GM03348 (cell line): ENCODE results near the gene HDAC10.

Experiments used
- DNase-seq: peaks from one replicate; pipeline ENCODE4 v3.0.0; 2012; ENCODE audit warnings: low spot score

The HDAC10 gene

DNA sequence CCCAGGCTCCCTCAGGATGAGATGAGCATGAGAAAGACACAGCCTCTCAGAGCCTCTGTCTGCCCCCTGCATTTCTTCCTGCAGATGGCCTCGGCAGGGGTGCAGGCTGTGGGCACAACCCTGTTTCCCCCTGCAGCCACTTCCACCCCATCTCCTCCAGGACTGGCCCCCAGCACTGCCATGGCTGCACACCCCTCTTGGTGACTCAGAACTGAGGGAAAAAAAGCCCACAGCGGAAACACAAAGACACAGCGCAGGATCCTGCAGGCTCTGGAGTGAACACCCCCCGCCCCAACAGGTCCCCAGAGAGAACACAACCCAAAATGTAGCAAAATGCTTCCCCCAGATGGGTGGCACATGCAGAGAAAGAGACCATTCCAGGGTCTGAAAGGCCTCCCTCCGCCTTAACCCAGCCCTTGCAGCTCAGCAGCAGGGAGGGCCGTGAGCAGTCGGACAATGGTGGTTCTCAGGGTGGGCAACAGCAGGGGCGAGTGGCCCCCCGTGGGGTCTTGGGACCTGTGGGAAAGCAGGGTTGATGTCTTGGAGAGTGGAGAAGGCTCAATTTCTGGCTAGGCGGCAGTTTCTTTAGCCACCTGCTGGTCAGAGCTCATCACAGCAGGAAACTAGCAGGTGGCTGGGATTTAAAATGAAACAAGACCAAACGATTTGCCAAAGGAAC, 14.2 kb downstream of the HDAC10 start:
- no peak for DNase-seq

DNA sequence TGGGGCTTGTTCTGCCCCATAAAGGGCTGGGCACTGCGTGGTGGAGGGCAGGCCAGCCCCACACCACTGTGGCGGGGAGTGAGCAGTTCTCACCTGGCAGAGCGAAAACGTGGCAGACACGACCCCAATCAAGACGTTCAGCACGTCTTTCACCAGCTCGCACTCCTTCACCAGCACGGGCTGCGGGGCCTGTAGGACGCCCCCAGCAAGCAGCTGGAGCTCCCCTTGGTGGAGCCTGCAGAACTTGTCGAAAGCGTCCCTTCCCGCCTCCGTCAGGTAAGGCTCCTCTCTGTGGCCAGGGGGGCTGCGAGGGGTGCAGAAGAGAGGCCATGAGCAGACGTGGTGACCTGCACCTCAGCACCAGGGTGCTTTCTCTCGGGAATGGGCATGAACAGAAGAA, 17.8 kb downstream of the HDAC10 start:
- DNase-seq = no peak

DNA sequence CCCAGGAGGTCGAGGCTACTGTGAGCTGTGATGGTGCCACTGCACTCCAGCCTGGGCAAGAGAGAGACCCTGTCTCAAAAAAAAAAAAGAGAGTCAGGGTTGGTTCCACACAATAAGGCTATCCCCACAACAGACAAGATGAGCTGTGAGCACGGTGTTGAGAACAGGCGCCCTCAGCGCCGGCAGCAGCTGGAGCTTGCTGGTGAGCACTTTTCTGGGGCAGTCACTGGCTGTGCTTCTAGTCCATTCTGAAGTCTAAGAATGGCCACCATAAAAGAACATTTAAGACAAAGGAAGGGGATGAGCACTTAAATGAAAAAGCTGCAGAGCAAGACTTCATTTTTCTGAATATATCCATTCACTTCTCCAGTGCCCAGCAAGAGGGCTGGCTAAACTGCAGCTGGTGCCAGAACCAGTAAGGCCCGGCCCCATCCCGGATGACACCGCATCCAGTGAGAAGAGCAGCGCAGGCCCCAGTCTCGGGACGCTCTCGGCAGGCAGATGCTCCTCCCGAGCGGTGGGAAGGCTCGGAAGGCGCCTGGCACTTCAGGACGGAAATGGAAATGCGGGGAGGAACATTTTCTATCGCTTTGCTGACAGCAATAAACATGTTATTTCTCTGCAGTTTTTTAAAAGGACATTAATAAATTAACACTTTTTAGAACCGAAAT, 18.4 kb downstream of the HDAC10 start:
- DNase-seq = no peak

DNA sequence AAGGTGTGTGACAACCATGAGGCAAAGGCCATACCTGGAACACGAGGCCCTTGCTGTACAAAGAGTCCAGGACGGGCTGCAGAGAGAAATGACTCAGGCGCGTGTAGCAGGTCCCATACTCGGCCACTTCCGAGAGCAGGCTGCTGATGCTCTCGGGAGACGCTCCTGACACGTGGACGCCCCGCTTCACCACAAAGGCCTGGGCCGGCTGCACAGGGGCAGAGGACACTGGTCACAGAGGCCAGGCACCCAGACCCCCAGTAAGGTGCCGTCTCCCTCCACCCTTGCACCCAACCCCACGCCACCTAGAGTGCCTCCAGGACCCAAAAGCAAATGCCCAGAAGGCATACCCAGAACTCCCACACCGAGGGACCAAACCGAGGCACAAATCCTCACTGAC, 21.7 kb downstream of the HDAC10 start:
- DNase-seq = no peak

DNA sequence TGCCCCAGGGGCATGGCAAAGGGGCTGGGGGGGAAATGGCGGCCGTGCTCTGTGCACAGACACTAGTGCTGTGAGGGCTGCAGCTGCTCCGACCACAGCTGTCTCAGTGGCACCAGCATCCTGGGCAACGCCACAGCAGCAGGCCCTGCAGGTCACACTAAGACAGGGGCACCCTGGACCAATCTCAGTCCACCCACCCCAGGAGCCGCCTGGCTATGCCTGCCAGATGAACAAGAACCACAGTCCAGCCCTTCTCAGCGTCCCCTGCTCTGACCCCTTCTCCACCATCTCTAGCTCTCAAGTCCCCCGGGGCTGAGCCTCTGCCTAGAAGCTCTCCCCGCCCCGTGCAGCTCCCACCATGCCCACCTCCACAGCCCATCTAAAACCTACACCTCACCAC, 22.7 kb downstream of the HDAC10 start:
- no peak for DNase-seq

DNA sequence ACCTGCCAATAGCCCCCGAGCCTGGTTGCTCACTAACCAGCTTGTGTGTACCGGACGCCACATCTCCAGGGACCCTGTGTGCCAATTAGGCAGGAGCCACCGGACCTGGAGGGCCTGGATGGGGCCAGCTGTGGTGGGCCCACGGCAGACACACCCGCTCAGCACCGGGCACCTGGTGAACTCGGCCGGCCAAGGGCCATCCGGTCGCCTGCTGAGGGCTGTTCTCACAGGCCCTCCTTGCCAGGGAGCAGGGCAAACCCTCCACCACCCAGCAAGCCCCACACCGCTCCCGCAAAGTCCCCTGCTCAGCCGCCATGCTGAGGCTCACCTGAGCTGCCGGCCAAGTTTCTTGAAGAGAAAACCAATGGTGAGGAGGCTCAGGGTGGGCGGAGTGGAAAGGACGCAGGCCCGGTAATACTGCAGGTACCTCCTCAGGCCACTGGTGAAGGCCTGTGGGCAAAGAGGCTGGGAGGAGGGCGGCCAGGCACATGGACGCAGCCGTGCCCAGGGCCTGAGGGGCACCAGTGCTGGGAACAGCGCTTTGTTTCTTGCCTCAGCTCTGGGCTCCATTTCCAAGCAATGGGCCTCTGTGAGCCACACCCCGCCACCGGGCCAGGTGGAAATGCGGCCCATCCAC, 23.4 kb downstream of the HDAC10 start:
- no peak for DNase-seq

DNA sequence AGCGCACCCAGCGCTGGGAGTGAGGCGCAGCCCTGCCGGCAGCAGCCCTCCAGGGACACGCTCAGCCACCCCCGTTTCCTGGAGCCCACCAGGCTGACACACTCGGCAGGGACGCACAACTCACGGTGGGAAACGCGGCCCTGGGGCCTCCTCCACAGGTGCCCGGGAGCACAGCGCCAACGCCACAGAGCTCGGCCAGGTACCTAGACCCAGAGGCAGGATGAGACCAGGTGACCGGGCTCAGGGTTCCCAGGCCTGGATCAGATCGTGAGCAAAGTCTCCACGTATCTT, 24.2 kb downstream of the HDAC10 start:
- no peak for DNase-seq

DNA sequence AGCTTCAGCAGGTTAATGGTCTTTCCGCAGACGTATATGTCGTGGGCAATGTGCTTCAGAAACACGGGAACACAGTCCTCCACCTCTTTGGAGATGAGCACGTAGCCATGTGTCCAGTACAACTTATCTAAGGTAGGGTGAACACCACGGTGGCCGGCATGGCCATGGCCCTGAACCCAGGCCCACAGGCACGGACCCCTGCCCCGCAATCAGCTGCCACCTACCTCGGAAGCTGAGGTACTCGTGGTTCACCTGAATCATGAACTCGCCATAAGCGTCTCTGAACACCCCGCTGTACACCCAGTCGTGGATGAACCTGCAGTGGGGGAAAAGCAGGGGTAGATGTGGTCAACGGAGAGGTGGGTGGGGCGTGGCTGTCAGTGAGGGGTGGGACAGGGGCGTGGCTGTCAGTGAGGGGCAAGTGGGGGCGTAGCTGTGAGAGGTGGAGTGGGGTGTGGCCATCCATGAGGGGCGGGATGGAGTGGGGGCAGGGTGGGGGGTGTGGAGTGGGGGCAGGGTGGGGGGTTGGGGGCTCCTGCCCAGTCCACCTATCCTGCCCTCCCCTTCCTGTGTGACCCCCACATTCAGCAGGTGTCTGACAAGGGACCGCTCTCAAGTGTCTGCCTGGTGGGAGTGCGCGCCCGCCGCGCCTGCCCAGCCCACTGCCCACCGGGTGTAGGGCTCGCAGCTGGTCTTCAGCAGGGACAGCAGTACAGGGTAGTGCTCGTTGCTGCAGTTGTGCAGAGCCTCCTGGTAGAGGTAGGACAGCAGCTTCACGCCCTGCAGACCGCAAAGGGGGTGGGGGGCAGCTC, 24.8 kb downstream of the HDAC10 start:
- DNase-seq = no peak

DNA sequence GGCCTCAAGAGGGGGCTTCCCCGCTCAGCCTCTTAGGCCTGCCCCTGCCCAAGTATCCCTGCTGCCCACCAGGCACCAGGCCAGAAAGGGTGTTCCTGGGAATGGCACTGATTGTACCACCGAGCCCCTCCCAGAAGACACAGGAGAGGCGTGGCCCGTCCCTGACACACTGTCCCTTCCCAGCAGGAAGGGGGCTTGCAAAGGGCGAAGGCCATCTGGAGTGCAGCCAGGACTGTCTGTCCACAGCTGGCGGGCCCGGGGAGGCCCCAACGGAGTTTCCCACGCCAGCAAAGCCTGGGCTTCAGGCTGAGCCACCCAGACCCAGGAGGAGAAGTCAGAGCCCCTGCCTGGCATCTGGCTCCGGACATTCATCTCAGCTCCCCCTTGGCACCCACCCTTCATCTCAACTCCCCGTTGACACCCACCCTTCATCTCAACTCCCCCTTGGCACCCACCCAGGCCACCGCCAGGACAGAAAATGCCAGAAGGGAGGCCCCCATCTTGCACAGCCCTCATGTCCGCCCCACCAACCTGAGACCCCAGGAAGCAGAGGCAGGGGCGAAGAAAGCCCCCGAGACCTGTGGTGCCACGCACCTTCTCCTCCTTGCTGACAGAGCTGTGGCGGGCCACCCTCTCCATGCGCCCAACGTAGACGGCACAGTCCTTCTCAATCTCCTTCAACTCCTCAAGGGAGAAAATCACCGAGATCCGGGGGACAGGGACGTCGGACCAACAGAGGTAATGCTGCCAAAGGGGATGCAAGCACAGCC, 25.7 kb downstream of the HDAC10 start:
- DNase-seq = no peak

DNA sequence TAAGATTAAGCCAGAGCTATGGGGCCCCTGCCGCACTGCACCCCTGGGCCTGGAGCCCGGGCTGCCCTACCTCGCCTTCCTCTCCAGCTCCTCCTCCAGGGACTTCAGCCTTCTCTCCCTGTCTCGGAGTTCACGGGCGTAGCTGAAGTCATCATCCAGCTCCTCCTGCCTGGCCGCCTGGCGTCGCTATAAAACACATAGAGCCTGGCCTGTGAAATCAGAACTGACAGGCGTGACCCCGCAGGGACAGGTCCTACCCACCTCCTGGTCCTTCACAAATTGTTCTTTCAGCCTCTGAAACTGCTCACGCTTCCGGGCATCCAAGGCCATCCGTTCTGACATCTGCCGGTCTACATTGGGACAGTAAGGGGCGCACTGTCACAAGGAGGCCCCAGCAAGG, 27.0 kb downstream of the HDAC10 start:
- DNase-seq = no peak

DNA sequence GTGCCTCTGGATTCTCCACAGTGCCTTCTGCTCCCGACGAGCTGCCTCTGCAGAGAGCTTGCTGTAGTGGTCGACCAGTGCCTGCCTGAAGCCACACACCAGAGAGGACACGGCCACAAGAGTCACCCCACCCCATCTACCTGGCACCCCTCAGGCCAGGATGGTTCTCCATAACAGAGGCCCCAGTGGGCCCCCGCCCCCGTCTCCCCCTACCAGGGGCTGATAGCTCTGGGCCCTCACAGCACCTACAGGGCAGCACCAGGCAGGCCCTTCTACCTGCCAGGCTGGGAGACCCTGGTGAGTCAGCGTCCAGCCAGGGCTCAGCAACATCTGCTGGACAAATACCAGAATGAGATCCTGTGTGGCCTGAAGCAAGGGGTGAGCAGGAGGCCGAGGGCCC, 28.6 kb downstream of the HDAC10 start:
- DNase-seq = no peak

DNA sequence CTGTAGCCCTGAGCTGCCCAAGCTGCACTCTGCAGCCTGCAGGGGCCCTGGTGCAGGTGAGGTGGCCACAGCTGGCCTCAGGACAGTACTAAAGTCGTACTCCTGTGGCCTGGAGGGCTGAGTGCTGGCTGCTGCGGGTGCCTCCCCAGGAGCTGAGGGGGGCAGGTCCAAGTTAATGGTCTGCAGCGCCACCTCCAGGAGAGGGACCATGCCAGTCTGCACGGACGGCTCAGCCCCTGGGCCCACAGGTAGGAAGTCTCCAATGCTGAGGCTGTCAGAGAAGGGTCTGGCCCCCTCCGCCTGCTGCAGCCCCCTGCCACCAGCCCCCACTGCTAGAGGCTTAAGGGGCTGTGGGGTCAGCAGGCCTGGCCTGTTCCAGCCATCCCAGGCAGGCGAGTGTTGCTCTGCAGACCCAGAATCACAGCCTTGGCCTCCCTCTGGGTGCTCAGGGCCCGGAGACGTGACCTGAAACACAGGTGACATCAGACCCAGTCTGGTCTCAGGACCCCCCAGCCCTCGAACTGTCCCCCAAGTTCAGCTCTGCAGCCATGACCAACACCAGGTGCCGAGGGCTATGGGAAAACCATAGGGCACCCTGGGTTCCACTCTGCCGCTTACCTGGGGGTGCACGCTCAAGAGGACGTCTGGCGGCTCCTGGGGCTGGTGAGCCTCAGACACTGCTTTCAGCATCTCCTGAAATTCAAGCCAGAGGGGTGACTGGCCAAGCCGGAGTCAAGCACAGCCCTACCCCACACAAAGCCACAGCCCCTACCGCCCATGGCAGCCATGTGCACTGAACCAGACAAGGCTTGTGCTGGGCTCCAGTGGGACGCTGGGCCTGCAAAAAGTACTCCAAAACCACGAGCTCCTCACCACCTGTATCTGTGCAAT, 29.4 kb downstream of the HDAC10 start:
- no peak for DNase-seq

DNA sequence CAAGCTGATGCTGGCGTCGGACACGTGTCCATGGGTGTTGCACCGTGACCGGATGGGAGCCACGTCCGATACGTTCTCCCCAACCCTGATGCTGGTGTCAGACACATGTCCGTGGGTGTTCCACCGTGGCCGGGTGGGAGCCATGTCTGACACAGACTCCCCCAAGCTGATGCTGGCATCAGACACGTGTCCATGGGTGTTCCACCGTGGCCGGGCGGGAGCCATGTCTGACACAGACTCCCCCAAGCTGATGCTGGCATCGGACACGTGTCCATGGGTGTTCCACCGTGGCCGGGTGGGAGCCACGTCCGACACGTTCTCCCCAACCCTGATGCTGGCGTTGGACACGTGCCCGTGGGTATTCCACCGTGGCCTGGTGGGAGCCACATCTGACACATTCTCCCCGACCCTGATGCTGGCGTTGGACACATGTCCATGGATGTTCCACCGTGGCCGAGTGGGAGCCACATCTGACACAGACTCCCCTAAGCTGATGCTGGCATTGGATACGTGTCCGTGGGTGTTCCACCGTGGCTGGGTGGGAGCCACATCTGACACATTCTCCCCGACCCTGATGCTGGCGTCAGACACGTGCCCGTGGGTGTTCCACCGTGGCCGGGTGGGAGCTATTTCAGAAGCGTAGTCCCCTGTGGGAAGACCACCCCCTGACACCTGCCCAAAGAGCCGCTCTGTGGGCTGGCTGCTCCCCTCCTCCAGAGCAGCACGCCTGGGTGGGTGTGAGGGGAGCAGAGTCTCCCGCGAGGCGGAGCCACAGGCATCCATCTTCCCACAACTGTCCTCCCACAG, 30.3 kb downstream of the HDAC10 start:
- DNase-seq = no peak

DNA sequence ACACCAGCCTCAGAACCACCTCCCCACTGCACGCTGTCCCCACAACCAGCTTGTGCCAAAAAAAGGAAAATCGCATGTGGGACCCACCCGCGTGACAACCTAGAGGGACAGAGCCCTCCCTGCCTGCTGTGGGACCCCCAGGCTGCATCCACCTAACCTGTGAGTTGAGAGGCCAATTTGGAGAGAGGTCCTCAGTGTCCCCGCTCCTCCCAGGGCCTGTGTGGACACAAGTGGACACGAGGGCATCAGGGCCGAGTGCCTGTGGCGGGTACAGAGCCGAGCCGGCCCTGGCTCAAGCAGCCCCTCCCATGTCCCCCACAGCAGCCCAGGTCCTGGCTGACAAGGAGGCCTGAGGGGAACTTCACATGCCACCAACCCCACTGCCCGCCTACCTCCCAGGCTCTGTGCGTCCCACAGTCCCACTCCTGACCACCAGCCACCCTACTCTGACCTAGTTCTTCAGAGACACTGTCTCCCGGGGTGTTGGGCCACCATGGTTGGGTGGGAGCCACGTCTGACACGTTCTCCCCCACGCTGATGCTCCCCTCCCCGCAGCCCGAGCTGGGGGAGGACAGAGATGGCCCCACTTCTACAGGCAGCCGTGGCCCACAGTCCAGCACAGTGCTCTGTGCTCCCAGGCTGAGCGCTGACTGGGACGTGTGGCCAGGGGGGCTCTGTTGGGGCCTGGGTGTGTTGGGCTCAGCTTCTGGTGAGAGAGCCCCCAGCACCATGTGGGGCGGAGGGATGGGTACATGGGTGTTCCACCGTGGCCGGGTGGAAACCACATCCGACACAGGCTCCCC, 31.1 kb downstream of the HDAC10 start:
- DNase-seq = no peak

DNA sequence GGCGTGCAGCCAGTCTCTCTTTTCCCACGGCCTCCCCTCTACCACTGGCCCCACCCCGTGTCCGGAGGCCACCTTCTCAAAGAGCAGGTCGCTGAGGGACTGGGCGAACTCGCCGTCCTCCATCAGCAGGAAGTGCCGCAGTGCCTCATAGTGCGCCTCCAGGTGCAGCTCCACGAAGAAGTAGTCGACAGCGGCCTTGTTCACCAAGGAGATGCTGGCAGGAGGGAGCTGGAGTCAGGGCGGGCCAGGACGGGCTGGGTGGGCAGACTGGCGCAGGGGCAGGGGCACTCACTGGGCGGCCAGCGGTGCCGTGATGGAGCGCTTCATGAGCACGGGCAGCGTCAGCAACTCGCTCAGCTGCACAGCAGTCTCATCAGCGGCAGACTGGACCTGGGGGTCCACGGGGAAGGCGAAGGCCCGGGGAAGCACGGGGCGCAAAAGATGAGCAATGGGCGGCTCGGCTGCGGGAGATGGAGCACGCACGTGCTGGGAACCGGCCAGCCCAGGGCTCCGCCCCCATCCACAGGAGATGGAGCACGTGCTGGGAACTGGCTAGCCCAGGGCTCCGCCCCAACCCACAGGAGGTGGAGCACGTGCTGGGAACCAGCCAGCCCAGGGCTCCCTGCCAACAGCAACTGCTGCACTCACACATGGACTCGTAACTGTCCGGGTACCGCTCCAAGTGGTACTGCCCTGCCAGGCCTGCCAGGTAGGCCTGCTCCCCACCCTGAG, 31.9 kb downstream of the HDAC10 start:
- peak; percentile 75 for DNase-seq

DNA sequence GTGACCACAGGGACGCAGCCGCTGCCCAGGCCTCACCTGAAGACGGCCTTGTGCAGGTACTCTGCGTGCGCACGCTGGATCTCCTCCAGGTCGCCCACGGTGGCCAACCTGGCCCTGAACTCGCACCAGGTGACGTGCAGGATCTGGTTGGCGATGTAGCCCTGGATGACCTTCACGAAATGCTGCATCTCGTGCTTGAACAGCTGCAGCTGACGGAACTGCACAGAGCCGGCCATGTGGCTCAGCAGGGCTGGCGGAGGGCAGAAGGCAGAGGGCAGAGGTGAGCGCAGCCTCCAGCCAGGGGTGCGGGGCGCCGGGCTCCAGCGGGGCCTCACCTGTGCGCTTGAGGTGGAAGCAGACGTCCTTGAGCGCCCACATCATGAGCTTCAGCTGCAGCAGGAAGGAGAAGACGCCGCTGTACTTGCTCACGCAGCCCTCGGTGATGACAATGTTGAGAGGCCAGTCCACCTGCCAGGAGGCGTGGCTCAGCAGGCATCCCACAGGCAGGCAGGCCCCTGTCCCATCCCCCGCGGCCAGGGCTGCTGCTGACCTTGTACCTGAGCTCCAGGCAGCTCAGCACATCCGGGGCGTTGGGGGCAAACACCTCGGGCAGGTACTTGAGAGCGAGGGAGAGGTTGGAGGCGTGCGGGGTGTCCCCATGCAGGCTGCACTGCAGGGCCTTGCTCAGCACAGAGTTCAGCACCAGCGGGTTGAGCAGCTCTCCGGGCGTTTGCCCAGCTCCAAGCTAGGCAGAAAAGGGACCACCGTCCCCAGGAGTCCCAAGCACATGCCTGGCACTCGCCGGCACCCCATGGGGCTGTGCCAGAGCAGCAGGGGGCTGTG, 32.7 kb downstream of the HDAC10 start:
- no peak for DNase-seq

DNA sequence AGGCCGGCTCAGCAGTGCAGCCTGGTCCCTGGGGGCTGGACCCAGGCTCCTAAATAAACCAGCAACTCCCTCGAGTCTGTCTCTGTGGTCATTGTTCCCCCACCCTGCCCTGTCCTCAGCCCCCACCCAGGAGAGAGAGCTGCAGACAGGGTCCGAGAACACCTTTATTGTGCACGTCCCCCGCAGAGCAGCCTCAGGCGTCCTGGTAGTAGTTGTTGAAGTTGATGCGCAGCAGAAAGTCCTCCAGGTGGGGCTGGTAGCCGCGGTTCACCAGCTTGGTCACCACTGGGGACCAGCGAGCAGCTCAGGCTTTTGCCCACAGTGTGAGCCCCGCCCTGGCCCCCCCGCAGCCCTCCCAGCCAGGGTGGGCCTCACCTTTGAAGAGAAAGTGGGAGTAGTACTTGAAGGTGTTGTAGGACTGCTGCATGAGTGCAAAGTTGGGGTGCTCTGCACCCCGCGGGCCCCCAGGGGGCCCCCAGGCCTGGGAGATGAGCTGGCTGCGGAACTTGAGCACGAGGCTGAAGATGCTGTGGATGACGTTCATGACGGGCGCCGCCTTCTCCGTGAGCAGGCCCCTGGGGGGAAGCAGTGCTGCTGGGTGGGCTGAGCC, 33.4 kb downstream of the HDAC10 start:
- no peak for DNase-seq
